Panc1 (cell line): ENCODE results near the gene RCSD1. TPM values are rescaled to one million over a fixed set of nuclear protein-coding genes. Genes with fewer than 3 reads are reported as not detected.

Experiments
- ATAC-seq: fragments of 200-7000 bp; cut with Tn5 transposase; 2 replicates; pipeline ENCODE4 v1.9.1; 2020; ENCODE audit warnings: mild to moderate bottlenecking, moderate library complexity
- BruUV-seq: library from RNA; stranded (reverse); fragments of 400-500 nt; replicated peaks from 2 replicates; lab custom pipeline; 2021; lab: Mats Ljungman, UMichigan
- CTCF ChIA-PET: fragments of 300-600 bp; sonication (Branson Sonifier 250); formaldehyde crosslinking; loops from one replicate; lab custom pipeline; 2022; ENCODE audit warnings: antibody characterized with exemption; lab: Charles Lee
- POLR2A ChIA-PET: fragments of 300-600 bp; sonication (Branson Sonifier 250); formaldehyde crosslinking; loops from one replicate; lab custom pipeline; 2022; ENCODE audit warnings: antibody characterized with exemption; lab: Charles Lee
- DNase-seq: peaks from one replicate; pipeline ENCODE4 v3.0.0-alpha.2; 2010; ENCODE audit warnings: low read depth, low spot score
- H3K27ac ChIP-seq: 2 replicates; pipeline ENCODE4 v1.5.1; 2011; ENCODE audit warnings: mild to moderate bottlenecking, low read length, inconsistent platforms
- H3K27me3 ChIP-seq: fragments of 200-500 bp; sonication (Bioruptor generic); 2 replicates; pipeline ENCODE4 v1.6.0; 2014; ENCODE audit warnings: low read length, inconsistent platforms; ENCODE audit not compliant: control insufficient read depth, insufficient read depth
- H3K36me3 ChIP-seq: fragments of 200-500 bp; sonication (Bioruptor generic); 2 replicates; pipeline ENCODE4 v1.5.1; 2014; ENCODE audit warnings: inconsistent platforms, mild to moderate bottlenecking, low read length, moderate library complexity; ENCODE audit not compliant: control insufficient read depth, insufficient read depth
- H3K4me1 ChIP-seq: 2 replicates; pipeline ENCODE4 v1.5.1; 2011; ENCODE audit warnings: inconsistent platforms, mild to moderate bottlenecking, low read length, moderate library complexity; ENCODE audit not compliant: control insufficient read depth, insufficient read depth
- H3K4me3 ChIP-seq, 2 experiments: 2 replicates each; pipeline ENCODE4 v1.5.1; 2011 to 2012; ENCODE audit warnings: low read depth in 2 of 2, low read length in 2 of 2, mild to moderate bottlenecking in 2 of 2, inconsistent platforms in 1 of 2, moderate library complexity in 1 of 2
- H3K9me3 ChIP-seq: fragments of 200-500 bp; sonication (Bioruptor generic); 2 replicates; pipeline ENCODE4 v1.5.1; 2014; ENCODE audit warnings: low read depth, mild to moderate bottlenecking, inconsistent platforms, low read length, moderate library complexity; ENCODE audit not compliant: control insufficient read depth, insufficient read depth
- POLR2AphosphoS5 ChIP-seq: IDR thresholded peaks from 2 replicates; pipeline ENCODE4 v1.6.1; 2012; ENCODE audit warnings: mild to moderate bottlenecking, low read depth, low read length, moderate library complexity
- SIN3A ChIP-seq: IDR thresholded peaks from 2 replicates; pipeline ENCODE4 v1.6.1; 2012; ENCODE audit warnings: low read depth, mild to moderate bottlenecking, low read length, moderate library complexity, borderline replicate concordance; ENCODE audit not compliant: insufficient read depth
- TCF7L2 ChIP-seq: IDR thresholded peaks from 2 replicates; pipeline ENCODE4 v1.6.1; 2011; ENCODE audit warnings: mild to moderate bottlenecking, low read depth, low read length, inconsistent platforms
- in situ Hi-C: cut with HindIII; loops from 2 replicates; pipeline ENCODE4 v1.10.0; 2016; ENCODE audit warnings: low sequenced_read_pairs, low pct_unique_long_range_greater_than_20kb
- intact Hi-C: fragments of 100-400 bp; cut with micrococcal nuclease; formaldehyde crosslinking; loops from one replicate; pipeline ENCODE4 v1.10.0; 2022; ENCODE audit not compliant: unreplicated experiment
- total RNA-seq: library from RNA; stranded (reverse); gene quantifications from one replicate; pipeline ENCODE4 v1.2.1, GENCODE V29; 2021; ENCODE audit not compliant: unreplicated experiment
- TF ChIP-seq, protein P1 (sequence below), 2 experiments: IDR thresholded peaks; 2 replicates each; pipeline ENCODE4 v1.6.1; 2011 to 2012; ENCODE audit warnings: low read depth in 2 of 2, control low read depth in 1 of 2, low read length in 1 of 2, mild to moderate bottlenecking in 1 of 2, moderate library complexity in 1 of 2; ENCODE audit not compliant: insufficient read depth in 1 of 2
- TF ChIP-seq, protein P2 (sequence below): fragments of 450-650 bp; IDR thresholded peaks from 2 replicates; pipeline ENCODE4 v1.5.1; 2017; ENCODE audit warnings: mild to moderate bottlenecking

The RCSD1 gene
- total RNA-seq, 1 experiment from 2014 or later: 1.4 TPM

DNA sequence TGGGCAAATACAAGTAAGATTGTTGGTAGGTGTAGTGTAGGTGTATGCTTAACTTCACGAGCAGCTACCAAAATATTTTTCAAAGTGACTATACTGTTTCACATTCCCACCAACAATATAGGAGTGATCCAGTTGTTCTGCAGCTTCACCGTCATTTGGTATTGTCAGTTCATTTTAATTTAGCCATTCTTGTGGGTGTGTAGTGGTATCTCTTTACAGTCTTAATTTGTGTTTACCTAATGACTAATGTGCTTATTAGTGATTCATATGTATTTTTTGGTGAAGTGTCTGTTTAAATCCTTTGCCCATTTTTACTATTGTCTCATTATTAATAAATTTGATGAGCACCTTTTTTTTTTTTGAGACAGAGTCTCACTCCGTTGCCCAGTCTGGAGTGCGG is 35.4 kb downstream of the RCSD1 start:
- in situ Hi-C loops: no loop called here
- CTCF ChIA-PET: no interaction called here

DNA sequence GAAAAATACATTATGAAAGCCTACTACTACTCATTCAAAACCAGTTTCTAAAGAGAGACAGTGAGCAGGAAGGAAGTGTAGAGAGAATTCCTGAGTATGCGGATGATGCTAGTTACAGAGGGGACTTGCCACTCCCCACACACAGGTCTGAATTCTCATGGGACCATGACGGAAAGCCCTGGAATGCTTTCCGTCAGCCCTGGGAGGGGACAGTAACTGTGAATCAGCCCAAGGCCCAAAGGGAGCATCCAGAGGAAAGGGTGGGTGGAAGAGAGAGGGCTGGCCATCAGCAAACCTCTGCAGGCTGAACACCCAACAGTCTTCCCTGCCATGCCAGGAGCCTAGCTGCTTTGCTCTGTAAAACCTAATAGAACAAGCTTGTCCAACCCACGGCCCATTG is 36.4 kb downstream of the RCSD1 start:
- Histone ChIP-seq H3K4me3 (no peak overlapping the region), H3K27ac (no peak overlapping the region), H3K36me3 (no peaks in the 10 kb centered on the region), H3K4me1 (peaks cover 7% of the 10 kb centered on the region; the same call in 1 of the 2 replicates), H3K9me3 (no peaks in the 10 kb centered on the region), H3K27me3 (no peaks in the 10 kb centered on the region)
- ChIA-PET POLR2A (no interaction called here), CTCF (no interaction called here)
- ATAC-seq (no peak), DNase-seq (no peak)
- intact Hi-C loops: no loop called here
- TF ChIP-seq TCF7L2 (no peak), POLR2AphosphoS5 (no peak), SIN3A (no peak)
- TF ChIP-seq, protein P1, sequence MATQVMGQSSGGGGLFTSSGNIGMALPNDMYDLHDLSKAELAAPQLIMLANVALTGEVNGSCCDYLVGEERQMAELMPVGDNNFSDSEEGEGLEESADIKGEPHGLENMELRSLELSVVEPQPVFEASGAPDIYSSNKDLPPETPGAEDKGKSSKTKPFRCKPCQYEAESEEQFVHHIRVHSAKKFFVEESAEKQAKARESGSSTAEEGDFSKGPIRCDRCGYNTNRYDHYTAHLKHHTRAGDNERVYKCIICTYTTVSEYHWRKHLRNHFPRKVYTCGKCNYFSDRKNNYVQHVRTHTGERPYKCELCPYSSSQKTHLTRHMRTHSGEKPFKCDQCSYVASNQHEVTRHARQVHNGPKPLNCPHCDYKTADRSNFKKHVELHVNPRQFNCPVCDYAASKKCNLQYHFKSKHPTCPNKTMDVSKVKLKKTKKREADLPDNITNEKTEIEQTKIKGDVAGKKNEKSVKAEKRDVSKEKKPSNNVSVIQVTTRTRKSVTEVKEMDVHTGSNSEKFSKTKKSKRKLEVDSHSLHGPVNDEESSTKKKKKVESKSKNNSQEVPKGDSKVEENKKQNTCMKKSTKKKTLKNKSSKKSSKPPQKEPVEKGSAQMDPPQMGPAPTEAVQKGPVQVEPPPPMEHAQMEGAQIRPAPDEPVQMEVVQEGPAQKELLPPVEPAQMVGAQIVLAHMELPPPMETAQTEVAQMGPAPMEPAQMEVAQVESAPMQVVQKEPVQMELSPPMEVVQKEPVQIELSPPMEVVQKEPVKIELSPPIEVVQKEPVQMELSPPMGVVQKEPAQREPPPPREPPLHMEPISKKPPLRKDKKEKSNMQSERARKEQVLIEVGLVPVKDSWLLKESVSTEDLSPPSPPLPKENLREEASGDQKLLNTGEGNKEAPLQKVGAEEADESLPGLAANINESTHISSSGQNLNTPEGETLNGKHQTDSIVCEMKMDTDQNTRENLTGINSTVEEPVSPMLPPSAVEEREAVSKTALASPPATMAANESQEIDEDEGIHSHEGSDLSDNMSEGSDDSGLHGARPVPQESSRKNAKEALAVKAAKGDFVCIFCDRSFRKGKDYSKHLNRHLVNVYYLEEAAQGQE (IDR thresholded peaks at IDR 0.05; ENCODE audit: insufficient read depth in 1 of 2, low read depth in 2 of 2, low read length in 1 of 2): no peak
- TF ChIP-seq, protein P2, sequence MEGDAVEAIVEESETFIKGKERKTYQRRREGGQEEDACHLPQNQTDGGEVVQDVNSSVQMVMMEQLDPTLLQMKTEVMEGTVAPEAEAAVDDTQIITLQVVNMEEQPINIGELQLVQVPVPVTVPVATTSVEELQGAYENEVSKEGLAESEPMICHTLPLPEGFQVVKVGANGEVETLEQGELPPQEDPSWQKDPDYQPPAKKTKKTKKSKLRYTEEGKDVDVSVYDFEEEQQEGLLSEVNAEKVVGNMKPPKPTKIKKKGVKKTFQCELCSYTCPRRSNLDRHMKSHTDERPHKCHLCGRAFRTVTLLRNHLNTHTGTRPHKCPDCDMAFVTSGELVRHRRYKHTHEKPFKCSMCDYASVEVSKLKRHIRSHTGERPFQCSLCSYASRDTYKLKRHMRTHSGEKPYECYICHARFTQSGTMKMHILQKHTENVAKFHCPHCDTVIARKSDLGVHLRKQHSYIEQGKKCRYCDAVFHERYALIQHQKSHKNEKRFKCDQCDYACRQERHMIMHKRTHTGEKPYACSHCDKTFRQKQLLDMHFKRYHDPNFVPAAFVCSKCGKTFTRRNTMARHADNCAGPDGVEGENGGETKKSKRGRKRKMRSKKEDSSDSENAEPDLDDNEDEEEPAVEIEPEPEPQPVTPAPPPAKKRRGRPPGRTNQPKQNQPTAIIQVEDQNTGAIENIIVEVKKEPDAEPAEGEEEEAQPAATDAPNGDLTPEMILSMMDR: no peak
- no TSS peak for BruUV-seq
- in situ Hi-C loops: no loop called here

More for the DNA sequence above, 35.4 kb downstream of the RCSD1 start:
- Histone ChIP-seq H3K4me3 (no peak overlapping the region), H3K27me3 (no peaks in the 10 kb centered on the region), H3K4me1 (peaks cover 11% of the 10 kb centered on the region; the same call in 1 of the 2 replicates), H3K27ac (no peak overlapping the region), H3K36me3 (no peaks in the 10 kb centered on the region), H3K9me3 (no peaks in the 10 kb centered on the region)
- intact Hi-C loops: no loop called here
- BruUV-seq: no TSS peak
- ATAC-seq (no peak), DNase-seq (no peak)
- TF ChIP-seq, protein P2: no peak
- no peak for TF ChIP-seq SIN3A
- TF ChIP-seq, protein P1 (IDR thresholded peaks at IDR 0.05; ENCODE audit: insufficient read depth in 1 of 2, low read depth in 2 of 2, low read length in 1 of 2): no peak
- TF ChIP-seq POLR2AphosphoS5: no peak
- no peak for TF ChIP-seq TCF7L2
- POLR2A ChIA-PET: no interaction called here
